HepG2 (cell line): ENCODE results near the gene PARK7. TPM values are rescaled to one million over a fixed set of nuclear protein-coding genes. Genes with fewer than 3 reads are reported as not detected.

ENCODE experiments used
- ATAC-seq: fragments of 200-7000 bp; cut with Tn5 transposase; 3 replicates; pipeline ENCODE4 v1.9.1; 2020; ENCODE audit warnings: mild to moderate bottlenecking, moderate library complexity
- Bru-seq: library from RNA; stranded (reverse); fragments of 400-500 nt; gene quantifications from one replicate; lab custom pipeline; 2021; lab: Mats Ljungman, UMichigan
- BruChase-seq, 2 experiments: library from RNA; stranded (reverse); fragments of 400-500 nt; gene quantifications; one replicate each; lab custom pipeline; 2021; lab: Mats Ljungman, UMichigan
- BruUV-seq: library from RNA; stranded (reverse); fragments of 400-500 nt; replicated peaks from 2 replicates; lab custom pipeline; 2021; lab: Mats Ljungman, UMichigan
- CTCF ChIA-PET: fragments of 300-600 bp; formaldehyde crosslinking; extraction: SDS; loops from one replicate; lab custom pipeline; 2021; ENCODE audit warnings: low total read pairs, inconsistent platforms, low intra/inter-chr PET ratio; lab: Yijun Ruan, JAX
- POLR2A ChIA-PET: fragments of 350-600 bp; sonication (Branson Sonifier 250); formaldehyde crosslinking; loops from one replicate; lab custom pipeline; 2020; ENCODE audit warnings: antibody characterized with exemption, inconsistent platforms; lab: Yijun Ruan, JAX
- DNase-seq: peaks from one replicate; pipeline ENCODE4 v3.0.0-alpha.2; 2015; ENCODE audit warnings: low spot score
- FAIRE-seq: peaks from 3 replicates; lab custom pipeline; 2011; peaks lifted over from hg19 to GRCh38; lab: Jason Lieb, UNC
- H2AFZ ChIP-seq: one replicate; pipeline ENCODE4 v1.6.1; 2011; ENCODE audit warnings: low read length, inconsistent platforms
- H3K27ac ChIP-seq: fragments of 300-600 bp; 3 replicates; pipeline ENCODE4 v1.8.0; 2011; ENCODE audit warnings: mixed run types, mild to moderate bottlenecking, mixed read lengths, low read length, inconsistent platforms; ENCODE audit not compliant: insufficient read depth; ENCODE audit errors: extremely low read length
- H3K27me3 ChIP-seq, 2 experiments: fragments of 200-600 bp in 1 of 2; 2 replicates in 1 of 2; 3 replicates in 1 of 2; pipeline versions ENCODE4 v1.6.0 to v1.8.0; 2011; ENCODE audit warnings: low read length in 2 of 2, mild to moderate bottlenecking in 2 of 2, moderate library complexity in 2 of 2, inconsistent platforms in 1 of 2; ENCODE audit not compliant: insufficient read depth in 2 of 2, control insufficient read depth in 1 of 2
- H3K36me3 ChIP-seq, 2 experiments: fragments of 200-600 bp in 1 of 2; replicated peaks in 1 of 2; 2 replicates in 1 of 2; 3 replicates in 1 of 2; pipeline versions ENCODE4 v1.5.1 to v1.8.0; 2011; ENCODE audit warnings: low read length in 2 of 2, inconsistent platforms in 1 of 2; ENCODE audit not compliant: insufficient read depth in 2 of 2, control insufficient read depth in 1 of 2
- H3K4me1 ChIP-seq: 2 replicates; pipeline ENCODE4 v1.5.1; 2012; ENCODE audit warnings: low read length, inconsistent platforms; ENCODE audit not compliant: insufficient read depth
- H3K4me2 ChIP-seq: 2 replicates; pipeline ENCODE4 v1.6.0; 2011; ENCODE audit warnings: low read depth, low read length, inconsistent platforms
- H3K4me3 ChIP-seq, 3 experiments: fragments of 200-600 bp in 1 of 3; sonication (generic), shearing (Covaris generic) in 1 of 3; replicated peaks in 1 of 3; 2 replicates each; pipeline ENCODE4 v1.5.1; 2011 to 2016; ENCODE audit warnings: low read length in 3 of 3, inconsistent platforms in 2 of 3, low read depth in 2 of 3, mild to moderate bottlenecking in 2 of 3, control low read depth in 1 of 3, mixed read lengths in 1 of 3; ENCODE audit not compliant: insufficient read depth in 1 of 3
- H3K79me2 ChIP-seq: one replicate; pipeline ENCODE4 v1.6.1; 2011; ENCODE audit warnings: low read length, inconsistent platforms; ENCODE audit not compliant: insufficient read depth
- H3K9ac ChIP-seq: 2 replicates; pipeline ENCODE4 v1.6.0; 2011; ENCODE audit warnings: mild to moderate bottlenecking, low read depth, low read length, inconsistent platforms; ENCODE audit not compliant: insufficient read depth
- H3K9me3 ChIP-seq: 2 replicates; pipeline ENCODE4 v1.5.1; 2012; ENCODE audit warnings: mild to moderate bottlenecking, low read length
- H4K20me1 ChIP-seq: 2 replicates; pipeline ENCODE4 v1.6.0; 2011; ENCODE audit warnings: inconsistent platforms, mild to moderate bottlenecking, low read length, moderate library complexity; ENCODE audit not compliant: insufficient read depth
- CHD2 ChIP-seq: IDR thresholded peaks from 2 replicates; pipeline ENCODE4 v1.6.1; 2011; ENCODE audit warnings: low read depth, low read length, improper control_type of control experiment
- KMT2A ChIP-seq: sonication (generic); formaldehyde crosslinking; IDR thresholded peaks from 2 replicates; pipeline ENCODE4 v1.4.0; 2020; ENCODE audit warnings: missing genetic modification reagents
- MED13 ChIP-seq: sonication (generic); formaldehyde crosslinking; IDR thresholded peaks from 2 replicates; pipeline ENCODE4 v1.5.0; 2020; ENCODE audit warnings: missing genetic modification reagents
- MIXL1 ChIP-seq: IDR thresholded peaks from 2 replicates; pipeline ENCODE4 v1.6.1; 2016
- SAP130 ChIP-seq: IDR thresholded peaks from 2 replicates; pipeline ENCODE4 v1.6.1; 2016; ENCODE audit warnings: low read depth
- THAP7 ChIP-seq: sonication (generic); formaldehyde crosslinking; IDR thresholded peaks from 2 replicates; pipeline ENCODE4 v1.8.1; 2023; ENCODE audit warnings: mild to moderate bottlenecking, missing genetic modification reagents
- ZBTB7A ChIP-seq: sonication (generic); formaldehyde crosslinking; IDR thresholded peaks from 2 replicates; pipeline ENCODE4 v1.8.0; 2022; ENCODE audit warnings: mild to moderate bottlenecking, missing genetic modification reagents
- ZHX1 ChIP-seq: sonication (generic); formaldehyde crosslinking; IDR thresholded peaks from 2 replicates; pipeline ENCODE4 v1.8.1; 2022; ENCODE audit warnings: low read depth, mild to moderate bottlenecking, missing genetic modification reagents
- ZMYM4 ChIP-seq: sonication (generic); formaldehyde crosslinking; IDR thresholded peaks from 2 replicates; pipeline ENCODE4 v1.8.1; 2023; ENCODE audit warnings: mild to moderate bottlenecking, missing genetic modification reagents
- ZNF431 ChIP-seq: sonication (generic); formaldehyde crosslinking; IDR thresholded peaks from 2 replicates; pipeline ENCODE4 v1.9.0; 2022; ENCODE audit warnings: missing genetic modification reagents, low read depth, mild to moderate bottlenecking, borderline replicate concordance
- ZNF546 ChIP-seq: sonication (generic); formaldehyde crosslinking; conservative IDR thresholded peaks from 2 replicates; pipeline ENCODE4 v1.8.1; 2023; ENCODE audit warnings: mild to moderate bottlenecking, missing genetic modification reagents
- ZSCAN9 ChIP-seq: IDR thresholded peaks from 2 replicates; pipeline ENCODE4 v1.6.1; 2016; ENCODE audit warnings: borderline replicate concordance
- WGBS: methylation state at CpG from one replicate; pipeline ENCODE4 v1.1.6; 2017; ENCODE audit warnings: low lambda C conversion rate; 5-methylcytosine and 5-hydroxymethylcytosine counted together
- in situ Hi-C: cut with HindIII; loops from 2 replicates; pipeline ENCODE4 v1.10.0; 2017; ENCODE audit warnings: low pct_unique_long_range_greater_than_20kb; ENCODE audit not compliant: extremely low pct_ligation_motif_present
- intact Hi-C: fragments of 100-400 bp; cut with micrococcal nuclease; formaldehyde crosslinking; loops from one replicate; pipeline ENCODE4 v1.10.0; 2022; ENCODE audit not compliant: unreplicated experiment
- long read RNA-seq, 2 experiments: library from RNA in 1 of 2; library from polyadenylated mRNA in 1 of 2; stranded (forward) in 1 of 2; unstranded in 1 of 2; transcript quantifications; one replicate each; pipeline ENCODE4 v2.0.0, GENCODE V29; 2019 to 2022
- polyA minus RNA-seq, 3 experiments: library from RNA; depleted of rRNA, polyadenylated mRNA; stranded (reverse); fragments of >200 nt; gene quantifications; 2 replicates each; pipeline ENCODE4 v1.2.3, GENCODE V29; 2011; ENCODE audit warnings: low replicate concordance in 1 of 3
- polyA plus RNA-seq, 8 experiments: library from polyadenylated mRNA; depleted of rRNA in 3 of 8; stranded (reverse) in 7 of 8; unstranded in 1 of 8; fragments of >200 nt; fragmentation: Illumina TruSeq in 4 of 8; extraction: Trizol in 4 of 8; gene quantifications; 2 replicates each; pipeline versions ENCODE4 v1.2.1 to v1.2.3, GENCODE V29; 2011 to 2016; ENCODE audit warnings: low read depth in 4 of 8, missing spikeins in 1 of 8, mixed read lengths in 1 of 8; ENCODE audit not compliant: insufficient read depth in 1 of 8
- total RNA-seq, 5 experiments: library from RNA; depleted of rRNA; stranded (reverse); fragments of >200 nt; fragmentation: Illumina TruSeq; extraction: Trizol; gene quantifications; 2 replicates each; pipeline ENCODE4 v1.2.3, GENCODE V29; 2016; ENCODE audit warnings: low read depth in 1 of 5

Gene PARK7
- total RNA-seq (2016; rRNA removed; fragmentation: Illumina TruSeq; extraction: Trizol) (296 and 409 TPM in 2 replicates), polyA plus RNA-seq (2011; rRNA removed) (160 and 212 TPM in 2 replicates), polyA minus RNA-seq (2011; rRNA and poly(A)+ RNA removed; ENCODE audit: low replicate concordance) (24.0 and 53.8 TPM in 2 replicates), Bru-seq, nascent RNA (percentile 76 among the genes with signal in this experiment), BruChase-seq, experiment 1, labeled RNA remaining after a 6-hour chase (percentile 78 among the genes with signal in this experiment), BruChase-seq, experiment 2, labeled RNA remaining after a 2-hour chase (percentile 74 among the genes with signal in this experiment)
- 134 and 137 TPM in 2 replicates for total RNA-seq (2016; cell fraction: cytosol; rRNA removed; fragmentation: Illumina TruSeq; extraction: Trizol; ENCODE audit: low read depth)
- total RNA-seq (2016; cell fraction: insoluble cytoplasmic fraction; rRNA removed; fragmentation: Illumina TruSeq; extraction: Trizol) = 293 and 390 TPM in 2 replicates
- total RNA-seq (2016; cell fraction: membrane; rRNA removed; fragmentation: Illumina TruSeq; extraction: Trizol) = 183 and 197 TPM in 2 replicates
- total RNA-seq (2016; cell fraction: nucleus; rRNA removed; fragmentation: Illumina TruSeq; extraction: Trizol) = 97.3 and 108 TPM in 2 replicates
- polyA plus RNA-seq (2011; cell fraction: cytosol; rRNA removed) = 157 and 186 TPM in 2 replicates
- 39.0 and 44.4 TPM in 2 replicates for polyA plus RNA-seq (2011; cell fraction: nucleus; rRNA removed)
- polyA plus RNA-seq (2012) = 232 and 305 TPM in 2 replicates
- 218 and 228 TPM in 2 replicates for polyA plus RNA-seq (2016; cell fraction: cytosol; fragmentation: Illumina TruSeq; extraction: Trizol; ENCODE audit: low read depth)
- 522 and 557 TPM in 2 replicates for polyA plus RNA-seq (2016; cell fraction: insoluble cytoplasmic fraction; fragmentation: Illumina TruSeq; extraction: Trizol; ENCODE audit: low read depth)
- polyA plus RNA-seq (2016; cell fraction: membrane; fragmentation: Illumina TruSeq; extraction: Trizol; ENCODE audit: low read depth) = 199 and 221 TPM in 2 replicates
- 223 and 234 TPM in 2 replicates for polyA plus RNA-seq (2016; cell fraction: nucleus; fragmentation: Illumina TruSeq; extraction: Trizol; ENCODE audit: insufficient read depth, low read depth)
- polyA minus RNA-seq (2011; cell fraction: cytosol; rRNA and poly(A)+ RNA removed) = 52.3 and 53.9 TPM in 2 replicates
- polyA minus RNA-seq (2011; cell fraction: nucleus; rRNA and poly(A)+ RNA removed) = 28.7 and 42.4 TPM in 2 replicates
- long read RNA-seq, experiment 1, transcript PARK7-209 (7 exons, 1,088 nt) = major isoform, 271 of 459 reads
- long read RNA-seq, experiment 1, transcript PARK7-201 (7 exons, 949 nt) = minor isoform, 113 of 459 reads
- long read RNA-seq, experiment 1, partial matches to known transcripts = 59 of 459 reads
- long read RNA-seq, experiment 1, other reads (novel, unspliced or antisense) = 14 of 459 reads
- long read RNA-seq, experiment 2, transcript PARK7-201 (7 exons, 949 nt) = major isoform, 187 of 554 reads
- long read RNA-seq, experiment 2, transcript PARK7-209 (7 exons, 1,088 nt) = minor isoform, 123 of 554 reads
- long read RNA-seq, experiment 2, partial matches to known transcripts = 173 of 554 reads
- long read RNA-seq, experiment 2, other reads (novel, unspliced or antisense) = 70 of 554 reads

GRCh38 chr1:7961216-7962013 lies at the start of gene PARK7:
Gene PARK7 (plus strand): TSS chr1:7961711. CDS start chr1:7962786, 1,075 bp downstream.
- Histone ChIP-seq H3K27ac (peak within 1 kb of the TSS; percentile 76), H3K9ac (peak within 1 kb of the TSS; percentile 89), H3K27me3 (no peaks in the 10 kb centered on the region), H3K4me1 (peaks cover 52% of the 10 kb centered on the region), H3K4me3 (peak within 1 kb of the TSS; percentile 83 to 95 (median 88)), H4K20me1 (no peaks in the 10 kb centered on the region), H2AFZ (peak within 1 kb of the TSS; percentile 48), H3K36me3 (peaks cover 5 to 25% of the 10 kb centered on the region in 2 experiments), H3K79me2 (peaks cover 39% of the 10 kb centered on the region), H3K4me2 (peak within 1 kb of the TSS; percentile 81), H3K9me3 (no peaks in the 10 kb centered on the region)
- WGBS = 0% methylated on average over 23 of the region's 81 CpGs
- no TSS peak for BruUV-seq
- peak; percentile 89 for FAIRE-seq
- peak; percentile 96 for DNase-seq
- in situ Hi-C loops = no loop called here
- CTCF ChIA-PET = interaction anchor here (1.6 kb wide), 1 partner anchor 390 kb away, joined by 4 read pairs; no protein-coding TSS in a partner anchor
- POLR2A ChIA-PET = interaction anchor here (0.6 to 2.2 kb wide), 8 partner anchors 9 to 856 kb away, joined by 3 to 15 read pairs (median 4); partner anchors contain the start of genes RERE and TNFRSF9
- intact Hi-C loops = no loop called here
- ATAC-seq = peak; percentile 99
- TF ChIP-seq ZMYM4 (CRISPR knock-in tag) = peak; percentile 95
- peak; percentile 95 for TF ChIP-seq THAP7 (CRISPR knock-in tag)
- no peak for TF ChIP-seq MED13 (CRISPR knock-in tag)
- TF ChIP-seq MIXL1 = no peak
- TF ChIP-seq CHD2 = 0 out of 2 replicates have a peak, but pooled peaks have one; percentile 13
- peak; percentile 88 for TF ChIP-seq KMT2A
- TF ChIP-seq ZNF431 = peak; percentile 55; the same call in 1 of the 2 replicates
- no peak; the same call in 1 of the 2 replicates for TF ChIP-seq ZNF546 (CRISPR knock-in tag)
- no peak; the same call in 1 of the 2 replicates for TF ChIP-seq ZHX1 (CRISPR knock-in tag)
- peak; percentile 89 for TF ChIP-seq SAP130 (CRISPR knock-in tag)
- TF ChIP-seq ZBTB7A (CRISPR knock-in tag) = peak; percentile 47
- TF ChIP-seq ZSCAN9 (CRISPR knock-in tag) = no peak
